AML-193 (cell line): ENCODE measurements around the gene ROBO2.

ENCODE experiments used
- DNase-seq, 2 experiments: peaks; one replicate each; lab custom pipeline; 2025; lab: John Stamatoyannopoulos, UW

ROBO2 gene

DNA sequence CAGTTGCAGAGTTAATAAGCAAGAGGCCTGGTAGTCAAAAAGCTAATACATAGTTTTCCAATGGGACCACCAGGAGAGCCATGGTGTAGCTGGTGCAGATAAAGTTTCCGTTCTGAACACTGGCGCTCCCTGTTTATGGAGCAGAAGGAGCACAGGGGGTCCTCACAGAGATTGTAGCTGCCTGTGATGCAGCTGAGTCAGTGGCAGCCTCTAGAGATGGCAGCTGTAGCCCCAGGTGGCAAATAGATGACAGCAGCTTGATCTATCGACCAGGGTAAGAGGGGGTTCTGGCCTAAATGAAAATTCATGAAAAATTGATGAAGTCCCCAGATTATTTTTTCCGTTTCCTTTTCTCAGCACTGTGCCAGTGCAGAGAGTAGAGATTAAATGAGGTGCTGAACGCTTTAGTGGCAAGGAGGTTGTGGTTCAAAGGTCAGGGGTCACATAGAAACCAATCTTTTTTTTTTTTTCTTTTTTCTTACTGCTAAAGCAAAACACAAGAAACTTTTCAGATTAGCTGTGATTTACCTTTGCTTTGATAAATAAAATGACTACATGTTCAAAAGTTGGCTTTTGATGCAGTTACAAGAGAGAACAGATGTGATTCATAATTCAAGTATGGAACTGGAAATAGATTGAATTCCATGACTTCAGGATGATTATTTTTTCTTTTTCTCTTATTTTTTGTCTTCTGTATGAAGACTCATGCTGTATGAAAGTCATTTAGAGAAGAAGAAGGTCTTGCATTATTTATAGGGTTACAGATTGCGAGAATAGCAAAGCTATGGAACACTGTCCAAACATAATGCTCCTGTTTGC lies 63.3 kb downstream of the ROBO2 start:
- DNase-seq, result no peak

- no peak for DNase-seq
Measured at GRCh38 chr3:77122652-77123051, 82.8 kb downstream of the ROBO2 start.

- no peak for DNase-seq
Measured at GRCh38 chr3:77125966-77126365, 86.1 kb downstream of the ROBO2 start.

GRCh38 chr3:77134769-77135168 lies 94.9 kb downstream of the ROBO2 start:
- no peak for DNase-seq

- DNase-seq, result no peak
Measured at GRCh38 chr3:77137559-77137958, 97.7 kb downstream of the ROBO2 start.

DNA sequence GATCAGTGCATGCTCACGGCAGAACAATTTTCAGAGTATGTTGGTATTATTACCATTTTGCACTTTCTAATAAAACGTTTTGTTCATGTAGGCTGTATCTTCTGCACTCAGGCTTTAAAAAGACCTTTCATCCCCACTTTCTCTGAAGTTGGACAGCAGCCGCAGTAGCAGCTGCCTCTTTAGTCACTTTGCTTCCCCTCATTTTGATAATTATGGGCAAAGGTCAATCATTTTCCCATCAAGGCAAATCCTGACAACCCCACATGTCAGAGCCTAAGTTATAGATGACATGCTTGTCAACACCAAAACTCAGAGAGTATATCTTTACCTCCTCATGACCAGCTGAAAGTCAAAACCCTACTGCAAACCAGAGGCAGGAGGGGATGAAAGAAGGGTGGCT lies 99.7 kb downstream of the ROBO2 start:
- DNase-seq, result no peak

GRCh38 chr3:77141423-77141822 lies 101.5 kb downstream of the ROBO2 start:
- DNase-seq, result no peak

GRCh38 chr3:77142578-77142977 lies 102.7 kb downstream of the ROBO2 start:
- DNase-seq, result no peak

DNA sequence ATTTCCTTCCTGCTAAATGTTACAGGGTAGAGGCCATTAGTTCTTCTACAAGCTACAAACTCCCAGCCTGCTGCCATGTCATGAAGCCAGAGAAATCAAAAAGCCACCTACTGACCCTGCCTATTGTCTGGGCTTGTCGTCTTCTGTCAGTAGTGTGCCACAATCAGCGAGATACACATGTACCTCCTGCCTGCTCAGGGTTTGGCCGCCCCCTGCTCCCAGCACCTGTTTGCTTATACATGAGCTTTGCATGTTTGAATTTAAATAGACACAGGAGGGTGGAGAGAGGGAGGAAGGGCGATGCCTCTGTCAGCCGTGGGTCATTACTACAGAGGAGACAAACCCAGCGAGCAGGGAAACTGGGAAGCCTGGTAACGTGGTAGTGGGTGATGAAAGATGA lies 106.1 kb downstream of the ROBO2 start:
- no peak for DNase-seq

DNA sequence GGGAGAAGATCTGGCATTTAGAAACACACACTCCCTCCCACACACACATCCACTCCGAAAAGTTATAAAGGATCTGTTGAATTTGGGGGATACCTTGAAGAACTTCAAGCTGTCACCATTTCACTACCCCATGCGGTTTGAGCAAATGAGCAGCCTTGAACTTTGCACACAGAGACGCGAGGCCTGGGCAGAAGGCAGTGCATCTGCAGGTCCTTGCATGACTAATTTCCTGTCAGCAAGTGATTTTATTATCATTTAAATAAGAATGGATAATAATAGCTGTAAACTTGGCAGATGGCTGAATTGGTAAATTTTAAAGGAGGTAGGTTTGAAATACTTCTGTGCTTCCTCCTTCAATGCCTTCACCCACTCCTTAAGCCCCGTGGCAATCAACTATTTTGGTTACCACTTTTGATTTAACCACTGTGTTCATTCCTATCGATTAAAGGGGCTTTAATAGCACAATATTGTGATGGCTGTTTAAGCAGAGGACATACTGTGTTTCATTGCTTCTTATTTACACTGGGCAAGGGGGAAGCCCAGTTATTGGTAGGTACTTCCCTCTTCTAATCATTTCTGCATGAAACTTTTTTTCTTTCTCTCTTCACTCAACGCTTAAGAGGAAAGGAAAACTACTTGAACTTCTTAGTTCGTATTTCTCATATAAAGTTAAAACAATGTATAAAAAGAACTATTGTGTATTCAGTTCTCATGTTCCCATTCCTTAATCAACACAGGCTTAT lies 108.1 kb downstream of the ROBO2 start:
- no peak for DNase-seq

DNA sequence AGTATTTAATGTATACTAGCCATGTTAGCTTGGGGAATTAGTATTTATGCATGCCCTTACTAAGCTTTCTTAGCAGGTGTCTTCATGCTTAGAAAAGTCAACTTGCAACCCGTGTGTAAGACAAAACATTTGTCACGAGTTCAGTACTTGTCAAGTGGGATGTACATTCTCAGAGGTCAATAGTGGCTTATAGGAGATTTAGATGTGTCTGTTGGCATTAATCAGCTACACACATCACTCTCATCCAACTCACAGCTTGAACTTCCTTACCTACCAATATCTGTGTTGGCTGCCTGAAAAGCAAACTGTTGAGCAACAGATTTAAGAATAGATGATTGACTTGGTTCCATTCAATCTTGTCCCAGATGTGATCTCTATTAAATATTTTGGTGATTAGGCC lies 109.5 kb downstream of the ROBO2 start:
- DNase-seq, result no peak

DNA sequence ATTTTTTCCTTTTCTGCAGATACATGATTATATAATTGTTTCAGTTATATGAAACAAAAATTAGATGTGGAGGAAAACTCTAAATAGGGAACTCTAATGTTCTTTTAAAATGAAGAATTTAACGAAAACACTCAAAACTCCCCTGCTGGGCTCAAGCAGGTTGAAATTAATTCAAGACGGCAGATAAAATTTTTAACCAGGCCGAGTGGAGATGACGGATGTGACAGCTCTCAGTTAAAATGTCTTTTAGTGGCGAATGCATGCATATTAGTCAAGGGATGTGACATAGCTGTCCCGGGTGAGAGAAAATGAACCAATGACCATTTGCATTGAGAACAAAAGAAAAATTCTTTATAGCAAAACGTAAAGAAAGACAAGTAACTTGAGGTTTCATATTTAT lies 110.1 kb downstream of the ROBO2 start:
- no peak for DNase-seq

- no peak for DNase-seq
Measured at GRCh38 chr3:77150759-77151158, 110.9 kb downstream of the ROBO2 start.

GRCh38 chr3:77158730-77159581 lies 119.1 kb downstream of the ROBO2 start:
- DNase-seq, result no peak

DNA sequence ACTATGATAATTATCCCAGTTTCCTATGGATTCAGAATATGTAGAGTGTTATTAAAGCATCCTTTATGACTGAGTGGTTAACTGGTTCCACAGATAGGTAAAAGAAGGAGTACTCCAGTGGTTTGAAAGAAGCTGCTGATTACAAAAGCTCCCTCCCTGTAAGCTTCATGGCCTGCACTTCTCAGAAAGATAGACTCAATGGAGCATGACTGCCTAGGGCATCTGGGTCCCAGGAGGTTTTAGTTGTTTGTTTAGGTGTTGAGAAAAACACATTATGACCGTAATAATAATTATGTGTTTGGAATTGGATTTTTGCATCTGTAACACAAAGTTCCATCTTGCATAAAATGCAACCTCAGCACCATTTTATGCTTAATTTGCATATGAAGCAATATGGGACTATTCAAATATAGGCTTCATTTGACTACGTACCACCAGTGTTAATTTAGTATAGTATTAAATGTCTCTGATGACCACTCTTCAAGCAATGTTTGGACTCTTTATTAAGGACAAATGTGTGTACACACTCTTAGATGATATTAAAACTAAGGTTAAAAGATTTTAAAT lies 121.1 kb downstream of the ROBO2 start:
- no peak for DNase-seq

DNA sequence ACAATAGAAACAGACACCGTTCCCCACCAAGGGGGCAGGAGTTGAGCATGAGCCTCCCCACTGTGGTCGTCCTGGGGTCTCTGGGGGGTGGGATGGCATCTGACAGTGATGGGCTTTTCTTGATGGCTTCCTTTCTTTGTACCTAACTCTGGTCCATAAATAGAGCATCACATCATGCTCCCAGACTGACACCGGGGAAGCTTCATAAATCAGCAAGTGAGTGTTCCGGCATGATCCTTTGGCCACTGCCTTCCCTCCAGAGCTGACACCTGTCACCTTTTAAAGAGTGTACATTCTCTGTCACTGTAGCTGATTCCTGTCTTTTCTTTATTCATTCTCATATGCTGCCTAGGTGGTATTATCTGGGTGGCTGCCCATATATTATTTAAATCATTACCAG lies 129.9 kb downstream of the ROBO2 start:
- DNase-seq, result no peak

- DNase-seq, result no peak
Measured at GRCh38 chr3:77171026-77171425, 131.1 kb downstream of the ROBO2 start.

GRCh38 chr3:77179762-77180161 lies 139.9 kb downstream of the ROBO2 start:
- no peak for DNase-seq

GRCh38 chr3:77182341-77182740 lies 142.4 kb downstream of the ROBO2 start:
- DNase-seq, result no peak

DNA sequence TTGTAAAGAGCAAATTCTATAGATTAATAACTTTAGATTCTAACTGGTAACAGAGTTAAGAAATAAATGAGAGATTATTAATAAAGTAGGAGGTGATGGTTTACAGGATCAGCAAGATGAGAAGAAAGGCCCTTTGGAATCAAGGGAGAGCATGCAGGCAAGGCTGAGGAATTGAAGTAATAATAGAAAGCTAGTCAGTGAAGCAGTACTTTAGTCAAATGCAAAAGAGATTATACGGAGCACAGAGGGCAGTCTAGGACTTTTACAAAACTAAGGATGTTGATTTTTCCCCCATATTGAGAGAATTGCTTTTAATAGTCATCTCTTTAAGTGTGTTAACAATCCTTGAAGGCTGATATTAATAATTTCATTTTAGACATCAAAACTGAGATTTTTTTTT lies 146.4 kb downstream of the ROBO2 start:
- DNase-seq, result no peak

DNA sequence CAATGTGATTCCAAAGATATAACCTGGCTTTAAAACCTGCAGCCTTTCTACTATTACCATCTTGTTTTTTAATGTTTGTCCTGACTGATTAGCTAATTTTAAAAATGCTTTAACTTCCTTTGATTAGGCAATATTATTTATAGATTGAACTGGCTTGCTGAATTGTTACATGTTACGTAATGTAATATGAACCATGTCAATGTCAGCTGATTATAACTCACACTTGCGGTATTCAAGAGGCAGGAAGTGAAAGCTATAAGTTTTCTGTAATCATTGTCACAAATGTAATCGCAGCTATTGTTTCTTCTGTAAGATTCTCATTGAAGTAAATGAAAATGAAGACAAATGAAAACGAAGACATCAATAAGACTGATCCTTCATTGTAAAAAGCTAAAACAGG lies 146.8 kb downstream of the ROBO2 start:
- no peak for DNase-seq

DNA sequence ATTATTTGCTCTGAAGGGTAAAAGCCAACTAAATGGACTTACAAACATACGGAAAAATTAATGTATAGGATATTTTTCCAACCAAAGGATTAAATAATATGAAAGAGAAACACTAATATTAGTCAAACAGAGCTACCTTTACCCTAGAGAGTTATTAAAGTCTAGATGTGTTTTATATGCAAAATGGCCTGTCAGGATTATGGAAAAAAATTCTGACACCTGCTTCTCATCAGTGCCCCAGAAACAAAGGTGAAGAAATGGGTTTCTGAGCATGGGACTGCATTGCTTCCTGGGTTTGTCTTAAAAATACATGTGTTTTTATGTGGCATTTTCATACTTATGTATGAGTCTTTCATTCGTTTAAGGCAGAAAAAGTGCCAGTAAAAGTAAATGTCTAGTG lies 148.3 kb downstream of the ROBO2 start:
- no peak for DNase-seq
